ENCODE results near the gene PIF1. TPM values are rescaled to one million over a fixed set of nuclear protein-coding genes. Genes with fewer than 3 reads are reported as not detected.
"Not testable (repeated sequence)": the region's sequence is repeated elsewhere in the genome, so short reads cannot be mapped to it uniquely, and the experiment has no call there.

The PIF1 gene
- total RNA-seq, 1 donor from 2014 or later: 19.1 TPM

DNA sequence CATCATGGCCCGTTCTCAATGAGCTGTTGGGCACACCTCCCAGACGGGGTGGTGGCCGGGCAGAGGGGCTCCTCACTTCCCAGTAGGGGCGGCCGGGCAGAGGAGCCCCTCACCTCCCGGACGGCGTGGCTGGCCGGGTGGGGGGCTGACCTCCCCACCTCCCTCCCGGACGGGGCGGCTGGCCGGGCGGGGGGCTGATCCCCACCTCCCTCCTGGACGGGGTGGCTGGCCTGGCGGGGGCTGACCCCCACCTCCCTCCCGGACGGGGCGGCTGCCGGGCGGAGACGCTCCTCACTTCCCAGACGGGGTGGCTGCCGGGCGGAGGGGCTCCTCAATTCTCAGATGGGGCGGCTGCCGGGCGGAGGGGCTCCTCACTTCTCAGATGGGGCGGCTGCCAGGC is 26.5 kb downstream of the PIF1 start:
- H3K4me3 Mint-ChIP-seq; intact Hi-C loops (cut with micrococcal nuclease); DNase-seq (ENCODE audit: low spot score); H3K9me3 Mint-ChIP-seq; H3K27ac Mint-ChIP-seq; H3K36me3 Mint-ChIP-seq (ENCODE audit: low read depth); H3K27me3 Mint-ChIP-seq (ENCODE audit: insufficient read depth); H3K4me1 Mint-ChIP-seq (ENCODE audit: low read depth): not testable (repeated sequence)

GRCh38 chr15:64795921-64796320 is 29.5 kb downstream of the PIF1 start:
- intact Hi-C loops (cut with micrococcal nuclease); DNase-seq (ENCODE audit: low spot score); H3K9me3 Mint-ChIP-seq; H3K36me3 Mint-ChIP-seq (ENCODE audit: low read depth); H3K4me3 Mint-ChIP-seq; H3K27me3 Mint-ChIP-seq (ENCODE audit: insufficient read depth); H3K4me1 Mint-ChIP-seq (ENCODE audit: low read depth); H3K27ac Mint-ChIP-seq: not testable (repeated sequence)

- DNase-seq (ENCODE audit: low spot score); H3K4me1 Mint-ChIP-seq (ENCODE audit: low read depth); H3K27ac Mint-ChIP-seq; H3K4me3 Mint-ChIP-seq; intact Hi-C loops (cut with micrococcal nuclease); H3K9me3 Mint-ChIP-seq; H3K27me3 Mint-ChIP-seq (ENCODE audit: insufficient read depth); H3K36me3 Mint-ChIP-seq (ENCODE audit: low read depth): not testable (repeated sequence)
Measured at GRCh38 chr15:64795299-64795698, 30.1 kb downstream of the PIF1 start.

DNA sequence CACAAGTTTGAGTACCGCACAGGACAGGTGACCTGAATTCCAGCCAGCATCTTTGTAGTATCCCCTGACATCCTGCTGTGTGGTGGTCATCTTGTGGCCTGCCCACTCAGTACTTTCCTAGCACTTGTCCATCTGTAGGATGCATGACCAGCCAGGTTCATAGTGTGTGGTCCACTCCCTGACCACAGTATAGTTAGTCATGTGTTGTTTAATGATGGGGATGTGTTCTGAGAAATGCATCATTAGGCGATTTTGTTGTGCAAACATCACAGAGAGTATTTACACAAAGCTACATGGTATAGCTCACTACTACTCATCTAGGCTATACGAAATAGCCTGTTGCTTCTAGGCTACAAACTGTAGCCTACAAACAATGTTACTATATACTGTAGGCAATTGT is 33.2 kb downstream of the PIF1 start:
- H3K36me3 Mint-ChIP-seq (ENCODE audit: low read depth): no peaks in the 10 kb centered on the region
- intact Hi-C loops (cut with micrococcal nuclease): no loop called here
- H3K9me3 Mint-ChIP-seq: no peaks in the 10 kb centered on the region
- H3K4me1 Mint-ChIP-seq (ENCODE audit: low read depth): no peaks in the 10 kb centered on the region
- no peak overlapping the region for H3K27ac Mint-ChIP-seq
- peaks cover 10% of the 10 kb centered on the region for H3K27me3 Mint-ChIP-seq (ENCODE audit: insufficient read depth)
- DNase-seq (ENCODE audit: low spot score): no peak
- no peak overlapping the region for H3K4me3 Mint-ChIP-seq

DNA sequence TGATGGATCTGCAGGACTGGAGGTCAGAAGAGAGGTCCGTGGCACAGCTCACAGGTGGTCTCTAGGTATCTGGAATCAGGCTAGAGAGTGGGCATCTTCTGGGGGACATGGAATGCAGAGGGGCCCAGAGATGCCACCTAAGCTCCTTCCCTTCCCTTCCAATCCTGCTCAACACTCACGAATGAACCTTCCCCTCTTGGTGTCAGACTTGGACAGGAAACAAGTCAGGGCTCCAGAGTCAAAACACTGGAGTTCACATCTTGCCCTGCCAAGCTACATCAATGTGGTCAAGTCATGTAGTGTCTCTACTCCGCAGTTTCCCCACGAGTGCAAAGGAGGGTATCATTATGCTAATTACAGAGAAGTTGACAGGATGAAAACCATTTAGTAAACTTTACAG is 34.0 kb downstream of the PIF1 start:
- H3K4me1 Mint-ChIP-seq (ENCODE audit: low read depth): no peaks in the 10 kb centered on the region
- no peak for DNase-seq (ENCODE audit: low spot score)
- intact Hi-C loops (cut with micrococcal nuclease): no loop called here

GRCh38 chr15:64783796-64784195 is 41.7 kb downstream of the PIF1 start:
- Mint-ChIP-seq H3K27ac (no peak overlapping the region), H3K4me1 (ENCODE audit: low read depth) (peaks cover 6% of the 10 kb centered on the region), H3K36me3 (ENCODE audit: low read depth) (no peaks in the 10 kb centered on the region), H3K9me3 (no peaks in the 10 kb centered on the region), H3K4me3 (no peak overlapping the region), H3K27me3 (ENCODE audit: insufficient read depth) (peaks cover 22% of the 10 kb centered on the region)
- intact Hi-C loops (cut with micrococcal nuclease): no loop called here
- no peak for DNase-seq (ENCODE audit: low spot score)

More for the DNA sequence above, 34.0 kb downstream of the PIF1 start:
- no peaks in the 10 kb centered on the region for H3K36me3 Mint-ChIP-seq (ENCODE audit: low read depth)
- H3K4me3 Mint-ChIP-seq: no peak overlapping the region
- peaks cover 7% of the 10 kb centered on the region for H3K27me3 Mint-ChIP-seq (ENCODE audit: insufficient read depth)
- no peak overlapping the region for H3K27ac Mint-ChIP-seq
- no peaks in the 10 kb centered on the region for H3K9me3 Mint-ChIP-seq

GRCh38 chr15:64782751-64783150 is 42.7 kb downstream of the PIF1 start:
- Mint-ChIP-seq H3K36me3 (ENCODE audit: low read depth) (no peaks in the 10 kb centered on the region), H3K4me3 (no peak overlapping the region), H3K9me3 (no peaks in the 10 kb centered on the region), H3K27me3 (ENCODE audit: insufficient read depth) (peaks cover 31% of the 10 kb centered on the region), H3K27ac (no peak overlapping the region), H3K4me1 (ENCODE audit: low read depth) (peaks cover 6% of the 10 kb centered on the region)
- DNase-seq (ENCODE audit: low spot score): no peak
- intact Hi-C loops (cut with micrococcal nuclease): no loop called here

GRCh38 chr15:64781299-64781698 is 44.1 kb downstream of the PIF1 start:
- Mint-ChIP-seq H3K9me3 (no peaks in the 10 kb centered on the region), H3K4me3 (no peak overlapping the region), H3K27me3 (ENCODE audit: insufficient read depth) (peaks cover 44% of the 10 kb centered on the region), H3K27ac (no peak overlapping the region), H3K4me1 (ENCODE audit: low read depth) (peaks cover 6% of the 10 kb centered on the region), H3K36me3 (ENCODE audit: low read depth) (peaks cover 2% of the 10 kb centered on the region)
- no peak for DNase-seq (ENCODE audit: low spot score)
- intact Hi-C loops (cut with micrococcal nuclease): no loop called here

DNA sequence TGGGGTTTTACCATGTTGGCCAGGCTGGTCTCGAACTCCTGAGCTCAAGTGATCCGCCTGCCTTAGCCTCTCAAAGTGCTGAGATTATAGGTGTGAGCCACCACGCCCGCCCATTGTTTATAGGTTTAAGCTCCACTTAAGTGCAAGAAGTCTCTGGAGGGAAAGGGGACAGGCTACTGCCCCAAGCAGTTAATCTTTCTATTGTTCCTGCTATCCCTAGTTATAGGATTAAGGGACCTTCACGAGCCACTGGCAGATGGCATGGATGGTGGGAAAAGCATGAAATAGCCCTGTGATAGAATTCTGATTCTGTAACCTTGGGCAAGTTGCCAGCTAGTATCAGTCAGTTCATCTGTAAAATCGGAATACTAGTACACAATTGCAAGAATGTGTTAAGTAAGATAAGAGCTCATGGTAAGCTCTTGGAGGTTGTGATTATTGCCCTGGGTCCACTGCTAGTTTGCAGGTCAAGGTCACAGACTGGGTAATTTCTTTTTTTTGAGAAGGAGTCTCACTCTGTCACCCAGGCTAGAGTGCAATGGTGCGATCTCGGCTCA is 44.8 kb downstream of the PIF1 start:
- Mint-ChIP-seq H3K36me3 (ENCODE audit: low read depth) (peaks cover 2% of the 10 kb centered on the region), H3K4me1 (ENCODE audit: low read depth) (peaks cover 6% of the 10 kb centered on the region), H3K27me3 (ENCODE audit: insufficient read depth) (peaks cover 48% of the 10 kb centered on the region), H3K4me3 (no peak overlapping the region), H3K27ac (no peak overlapping the region), H3K9me3 (no peaks in the 10 kb centered on the region)
- intact Hi-C loops (cut with micrococcal nuclease): no loop called here
- no peak for DNase-seq (ENCODE audit: low spot score)

- H3K27me3 Mint-ChIP-seq (ENCODE audit: insufficient read depth): peaks cover 49% of the 10 kb centered on the region
- H3K36me3 Mint-ChIP-seq (ENCODE audit: low read depth): peaks cover 2% of the 10 kb centered on the region
- no peak overlapping the region for H3K27ac Mint-ChIP-seq
- peaks cover 6% of the 10 kb centered on the region for H3K4me1 Mint-ChIP-seq (ENCODE audit: low read depth)
- no peak for DNase-seq (ENCODE audit: low spot score)
- no peak overlapping the region for H3K4me3 Mint-ChIP-seq
- H3K9me3 Mint-ChIP-seq: no peaks in the 10 kb centered on the region
- intact Hi-C loops (cut with micrococcal nuclease): no loop called here
Measured at GRCh38 chr15:64779630-64780029, 45.8 kb downstream of the PIF1 start.

DNA sequence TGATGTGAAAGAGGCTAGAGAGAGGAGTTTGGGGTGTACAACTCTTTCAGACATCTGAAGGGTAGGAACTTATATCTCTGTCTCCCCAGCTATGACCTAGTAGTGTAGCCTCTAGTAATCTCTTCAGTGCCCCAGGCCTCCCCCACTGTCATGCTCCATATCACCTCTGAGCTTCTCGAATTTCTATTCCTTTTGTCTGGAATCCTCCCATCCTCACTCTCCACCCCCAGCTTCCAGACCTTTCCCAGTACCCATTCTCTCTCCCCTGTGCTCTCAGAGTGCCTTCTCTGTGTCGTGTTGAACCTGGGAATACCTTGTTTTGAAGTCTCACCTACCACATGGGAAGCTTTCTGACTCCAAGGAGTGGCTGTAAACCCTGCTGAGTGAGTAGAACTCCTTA is 46.4 kb downstream of the PIF1 start:
- no peak overlapping the region for H3K27ac Mint-ChIP-seq
- H3K4me1 Mint-ChIP-seq (ENCODE audit: low read depth): peaks cover 6% of the 10 kb centered on the region
- intact Hi-C loops (cut with micrococcal nuclease): no loop called here
- no peak for DNase-seq (ENCODE audit: low spot score)
- H3K27me3 Mint-ChIP-seq (ENCODE audit: insufficient read depth): peaks cover 54% of the 10 kb centered on the region
- no peak overlapping the region for H3K4me3 Mint-ChIP-seq
- H3K9me3 Mint-ChIP-seq: no peaks in the 10 kb centered on the region
- H3K36me3 Mint-ChIP-seq (ENCODE audit: low read depth): peaks cover 2% of the 10 kb centered on the region

- H3K9me3 Mint-ChIP-seq: no peaks in the 10 kb centered on the region
- intact Hi-C loops (cut with micrococcal nuclease): no loop called here
- H3K27me3 Mint-ChIP-seq (ENCODE audit: insufficient read depth): peaks cover 68% of the 10 kb centered on the region
- DNase-seq (ENCODE audit: low spot score): no peak
- peak overlapping the region; percentile 78 for H3K4me3 Mint-ChIP-seq
- H3K36me3 Mint-ChIP-seq (ENCODE audit: low read depth): peaks cover 2% of the 10 kb centered on the region
- H3K4me1 Mint-ChIP-seq (ENCODE audit: low read depth): no peaks in the 10 kb centered on the region
- no peak overlapping the region for H3K27ac Mint-ChIP-seq
Measured at GRCh38 chr15:64776402-64776786, 49.1 kb downstream of the PIF1 start.

DNA sequence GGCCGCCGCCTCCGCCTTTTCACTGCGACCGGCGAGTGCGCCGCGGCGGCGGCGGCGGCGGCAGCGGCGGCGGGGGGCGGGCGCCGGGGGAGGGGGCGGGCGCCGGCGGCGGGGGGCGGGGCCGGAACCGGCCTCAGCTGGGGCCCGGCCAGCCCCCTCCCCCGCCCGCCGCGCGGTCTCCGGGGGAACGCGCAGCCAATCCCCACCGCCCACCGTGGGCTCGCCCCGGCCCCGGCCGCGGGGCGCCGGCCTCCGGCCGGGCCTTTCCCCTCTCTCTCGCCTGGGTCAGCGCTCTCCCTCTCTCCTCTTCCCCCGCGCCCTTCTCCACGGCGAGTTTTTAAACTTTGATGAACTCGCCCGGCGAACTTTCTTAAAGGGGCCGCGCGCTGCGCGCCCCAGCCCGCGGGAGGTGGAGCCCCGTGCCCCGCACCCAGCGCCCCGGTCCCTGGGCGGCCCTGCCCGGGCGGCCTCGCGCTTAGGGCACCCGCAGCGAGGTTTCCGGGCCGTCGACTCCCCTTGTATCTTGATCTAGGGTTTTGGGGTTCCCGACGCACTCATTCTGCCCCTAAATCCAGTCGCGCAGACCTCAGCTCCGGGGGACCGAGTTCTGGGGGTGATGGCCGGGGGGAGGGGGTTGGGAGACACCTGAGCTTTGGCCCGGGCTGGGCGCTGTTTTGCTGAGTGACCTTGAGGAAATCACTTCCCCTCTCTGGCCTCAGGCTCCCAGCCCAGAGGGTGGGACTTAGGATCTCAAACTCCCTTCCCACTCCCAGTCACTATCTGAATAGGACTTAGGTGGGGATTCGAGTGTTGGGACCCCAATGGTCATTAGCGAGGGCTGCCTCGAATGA is 49.7 kb downstream of the PIF1 start, which contains the start of gene RBPMS2:
Gene RBPMS2, minus strand, starts transcription at position 39 of the 851 bp plus-strand sequence. CDS start 270 bp downstream, outside the sequence.
- peaks cover 2% of the 10 kb centered on the region for H3K36me3 Mint-ChIP-seq (ENCODE audit: low read depth)
- peaks cover 65% of the 10 kb centered on the region for H3K27me3 Mint-ChIP-seq (ENCODE audit: insufficient read depth)
- H3K27ac Mint-ChIP-seq: no peak within 1 kb of the TSS
- intact Hi-C loops (cut with micrococcal nuclease): no loop called here
- no peak for DNase-seq (ENCODE audit: low spot score)
- H3K4me3 Mint-ChIP-seq: peak within 1 kb of the TSS; percentile 78
- H3K9me3 Mint-ChIP-seq: no peaks in the 10 kb centered on the region
- no peaks in the 10 kb centered on the region for H3K4me1 Mint-ChIP-seq (ENCODE audit: low read depth)
